ENCODE measurements around the gene DDX3X.

DNA sequence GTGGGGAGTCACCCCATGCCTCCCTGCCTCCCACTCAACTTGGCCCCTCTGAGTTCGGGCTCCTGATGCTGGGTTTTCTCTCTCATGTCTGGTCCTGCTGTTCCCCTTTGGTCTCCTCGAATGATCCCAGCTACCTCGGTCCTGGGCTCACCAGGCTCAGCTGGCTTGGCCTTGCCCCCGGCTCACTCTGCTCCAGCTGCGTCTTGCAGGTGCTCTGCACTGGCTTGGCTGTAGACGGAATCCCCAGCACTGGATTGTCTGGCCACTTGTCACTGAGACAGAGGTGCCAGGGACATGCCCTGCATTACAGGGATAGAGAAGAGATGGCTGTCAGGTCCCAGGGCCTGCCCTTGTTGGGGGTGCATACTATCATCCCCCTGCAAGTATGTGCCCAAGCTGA lies 71.6 kb downstream of the DDX3X start:
- no peak for TF ChIP-seq CTCF (tag by site-specific recombination; IDR thresholded peaks at IDR 0.05)
- TF ChIP-seq ZNF10 (tag by site-specific recombination; IDR thresholded peaks at IDR 0.05) = no peak
- TF ChIP-seq ATF2 (tag by site-specific recombination; IDR thresholded peaks at IDR 0.05; ENCODE audit: low read depth) = no peak
- TF ChIP-seq ZNF311 (tag by site-specific recombination; IDR thresholded peaks at IDR 0.05; ENCODE audit: borderline replicate concordance) = no peak
- TF ChIP-seq ZNF335 (tag by site-specific recombination; conservative IDR thresholded peaks at IDR 0.05) = no peak
- no peak for TF ChIP-seq ZNF629 (tag by site-specific recombination; IDR thresholded peaks at IDR 0.05)
- TF ChIP-seq ZNF324 (tag by site-specific recombination; IDR thresholded peaks at IDR 0.05) = no peak

Measured in HEK293 (cell line).